OCI-LY7 (cell line): ENCODE results near the gene OR2G3. TPM values are rescaled to one million over a fixed set of nuclear protein-coding genes. Genes with fewer than 3 reads are reported as not detected.

Source experiments
- BruUV-seq: library from RNA; stranded (reverse); fragments of 400-500 nt; replicated peaks from 2 replicates; lab custom pipeline; 2021; lab: Mats Ljungman, UMichigan
- CTCF ChIA-PET: fragments of 300-600 bp; sonication (Branson Sonifier 250); formaldehyde crosslinking; loops from one replicate; lab custom pipeline; 2022; ENCODE audit warnings: antibody characterized with exemption; ENCODE audit not compliant: unreplicated experiment; lab: Charles Lee
- POLR2A ChIA-PET: fragments of 300-600 bp; sonication (Branson Sonifier 250); formaldehyde crosslinking; loops from one replicate; lab custom pipeline; 2022; ENCODE audit warnings: antibody characterized with exemption; lab: Charles Lee
- DNase-seq: peaks from one replicate; pipeline ENCODE4 v3.0.0-alpha.2; 2015; ENCODE audit warnings: low spot score
- H2AFZ ChIP-seq: fragments of 200-600 bp; sonication (generic), shearing (Covaris generic); 2 replicates; pipeline ENCODE4 v1.6.1; 2014; ENCODE audit warnings: mild to moderate bottlenecking, antibody characterized with exemption, low read length, moderate library complexity
- H3K27ac ChIP-seq: fragments of 200-600 bp; sonication (generic); 2 replicates; pipeline ENCODE4 v1.5.1; 2014; ENCODE audit warnings: mixed run types, low read depth, mild to moderate bottlenecking, moderate library complexity, low read length, inconsistent platforms; ENCODE audit not compliant: poor library complexity, severe bottlenecking
- H3K36me3 ChIP-seq: fragments of 200-600 bp; sonication (generic); 2 replicates; pipeline ENCODE4 v1.6.1; 2014; ENCODE audit warnings: mild to moderate bottlenecking, antibody characterized with exemption, low read length, moderate library complexity, mixed read lengths; ENCODE audit not compliant: insufficient read depth
- H3K4me1 ChIP-seq: fragments of 200-600 bp; sonication (generic); 2 replicates; pipeline ENCODE4 v1.5.1; 2014; ENCODE audit warnings: mild to moderate bottlenecking, low read length; ENCODE audit not compliant: insufficient read depth, poor library complexity, severe bottlenecking
- H3K4me2 ChIP-seq: fragments of 200-600 bp; sonication (generic); 2 replicates; pipeline ENCODE4 v1.6.1; 2014; ENCODE audit warnings: mild to moderate bottlenecking, low read length
- H3K4me3 ChIP-seq: fragments of 200-600 bp; sonication (generic); 2 replicates; pipeline ENCODE4 v1.5.1; 2014; ENCODE audit warnings: mild to moderate bottlenecking, low read depth, low read length; ENCODE audit not compliant: poor library complexity, severe bottlenecking
- H3K79me2 ChIP-seq: fragments of 200-600 bp; sonication (generic); 2 replicates; pipeline ENCODE4 v1.6.1; 2016; ENCODE audit warnings: low read depth, mild to moderate bottlenecking, low read length, moderate library complexity, mixed read lengths; ENCODE audit not compliant: insufficient read depth
- H3K9me2 ChIP-seq: fragments of 200-600 bp; sonication (generic); 2 replicates; pipeline ENCODE4 v1.6.1; 2016; ENCODE audit warnings: mild to moderate bottlenecking, low read length, mixed read lengths; ENCODE audit not compliant: insufficient read depth
- H3K9me3 ChIP-seq: fragments of 200-600 bp; sonication (generic); 2 replicates; pipeline ENCODE4 v1.6.1; 2014; ENCODE audit warnings: mild to moderate bottlenecking, mixed run types, low read length, mixed read lengths
- H4K20me1 ChIP-seq: fragments of 200-600 bp; sonication (generic); 2 replicates; pipeline ENCODE4 v1.6.1; 2014; ENCODE audit warnings: mild to moderate bottlenecking, antibody characterized with exemption, low read length, moderate library complexity, mixed read lengths; ENCODE audit not compliant: insufficient read depth
- CTCF ChIP-seq: fragments of 200-600 bp; sonication (generic); conservative IDR thresholded peaks from 2 replicates; pipeline ENCODE4 v1.5.1; 2014; ENCODE audit warnings: mild to moderate bottlenecking, antibody characterized with exemption, low read length, moderate library complexity, mixed read lengths
- EZH2phosphoT487 ChIP-seq: fragments of 200-600 bp; sonication (generic); IDR thresholded peaks from 2 replicates; pipeline ENCODE4 v1.6.1; 2018; ENCODE audit warnings: low read depth, borderline replicate concordance, mild to moderate bottlenecking, mixed run types, antibody characterized with exemption, low read length, moderate library complexity, mixed read lengths
- intact Hi-C: fragments of 100-400 bp; cut with micrococcal nuclease; formaldehyde crosslinking; loops from one replicate; pipeline ENCODE4 v1.10.0; 2022; ENCODE audit not compliant: unreplicated experiment
- total RNA-seq, 2 experiments: library from RNA; depleted of rRNA in 1 of 2; stranded (reverse); fragments of >200 nt in 1 of 2; shearing (Covaris generic) in 1 of 2; gene quantifications; 2 replicates each; pipeline ENCODE4 v1.2.3, GENCODE V29; 2014 to 2022

The OR2G3 gene
- total RNA-seq, 2 experiments from 2014 or later = not detected

- H2AFZ ChIP-seq = no peak overlapping the region
- no peaks in the 10 kb centered on the region for H3K9me3 ChIP-seq
- BruUV-seq = no TSS peak
- no peak overlapping the region for H3K27ac ChIP-seq
- no peak overlapping the region for H3K4me2 ChIP-seq
- TF ChIP-seq EZH2phosphoT487 = no peak
- TF ChIP-seq CTCF = no peak
- CTCF ChIA-PET = no interaction called here
- no peak overlapping the region for H3K4me3 ChIP-seq
- H3K4me1 ChIP-seq = no peaks in the 10 kb centered on the region
- H3K9me2 ChIP-seq = no peaks in the 10 kb centered on the region
- H3K79me2 ChIP-seq = no peaks in the 10 kb centered on the region
- POLR2A ChIA-PET = no interaction called here
- H3K36me3 ChIP-seq = no peaks in the 10 kb centered on the region
- no peak for DNase-seq
- intact Hi-C loops = no loop called here
- no peaks in the 10 kb centered on the region for H4K20me1 ChIP-seq
Observed at GRCh38 chr1:247613405-247613804, 8.0 kb downstream of the OR2G3 start.

GRCh38 chr1:247614625-247615024, 9.2 kb downstream of the OR2G3 start:
- intact Hi-C loops = no loop called here
- no peaks in the 10 kb centered on the region for H3K4me1 ChIP-seq
- no peaks in the 10 kb centered on the region for H3K36me3 ChIP-seq
- no TSS peak for BruUV-seq
- no peak for DNase-seq
- H3K79me2 ChIP-seq = no peaks in the 10 kb centered on the region
- no peak overlapping the region for H3K27ac ChIP-seq
- H3K9me2 ChIP-seq = no peaks in the 10 kb centered on the region
- no peak overlapping the region for H3K4me3 ChIP-seq
- no peaks in the 10 kb centered on the region for H4K20me1 ChIP-seq
- CTCF ChIA-PET = no interaction called here
- no peak overlapping the region for H3K4me2 ChIP-seq
- H3K9me3 ChIP-seq = no peaks in the 10 kb centered on the region
- no peak for TF ChIP-seq CTCF
- TF ChIP-seq EZH2phosphoT487 = no peak
- POLR2A ChIA-PET = no interaction called here
- H2AFZ ChIP-seq = no peak overlapping the region

- BruUV-seq = no TSS peak
Observed at GRCh38 chr1:247627951-247628350, 22.6 kb downstream of the OR2G3 start.

More at GRCh38 chr1:247627951-247628350, 22.6 kb downstream of the OR2G3 start:
- Histone ChIP-seq H3K27ac (no peak overlapping the region), H2AFZ (no peak overlapping the region), H3K9me2 (no peaks in the 10 kb centered on the region), H3K4me3 (no peak overlapping the region), H3K36me3 (no peaks in the 10 kb centered on the region), H4K20me1 (no peaks in the 10 kb centered on the region), H3K4me2 (no peak overlapping the region), H3K4me1 (no peaks in the 10 kb centered on the region), H3K9me3 (no peaks in the 10 kb centered on the region), H3K79me2 (no peaks in the 10 kb centered on the region)
- DNase-seq = no peak
- POLR2A ChIA-PET = no interaction called here
- intact Hi-C loops = no loop called here
- TF ChIP-seq EZH2phosphoT487 (no peak), CTCF (no peak)
- CTCF ChIA-PET = no interaction called here
